Endothelial cell of hepatic sinusoid (primary cell): ENCODE data around the gene TXNDC16.

Experiments used
- in situ Hi-C: cut with HindIII; loops from 2 replicates; pipeline ENCODE4 v1.10.0; 2017; ENCODE audit warnings: low sequenced_read_pairs

The TXNDC16 gene

DNA sequence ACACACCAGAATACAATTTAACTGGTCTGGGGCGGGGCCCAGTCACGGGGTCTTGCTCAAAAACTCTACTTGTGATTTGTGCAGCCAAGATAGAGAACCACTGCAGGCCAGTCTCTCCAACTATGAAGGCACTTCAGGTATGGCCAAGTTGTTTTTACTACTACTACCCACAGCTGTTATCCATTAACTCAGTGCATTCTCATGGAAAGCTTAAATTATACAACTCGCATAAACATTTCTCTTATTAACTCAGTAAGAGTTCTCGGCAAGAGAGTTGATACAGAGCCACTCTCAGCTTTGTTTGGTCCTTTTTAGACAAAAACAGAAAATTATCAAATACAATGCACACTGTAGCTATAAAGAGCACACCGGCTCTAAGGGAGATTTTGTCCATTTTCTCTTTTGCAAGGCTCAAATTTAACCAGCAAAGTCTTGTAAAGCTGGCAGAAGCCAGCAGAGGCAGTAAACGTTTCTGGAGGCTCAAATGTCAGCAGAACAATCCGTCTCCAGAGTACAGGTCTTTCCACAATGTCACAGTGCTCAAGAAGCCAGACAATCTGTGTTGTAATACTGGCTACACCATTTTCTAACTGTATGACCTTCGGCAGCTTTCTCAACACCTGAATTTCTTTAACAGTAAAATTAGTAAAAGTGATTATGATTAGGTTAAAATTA is 152.2 kb downstream of the TXNDC16 start:
- in situ Hi-C loops: loop anchor here (5.0 kb wide), 1 partner anchor 42 kb away; no protein-coding TSS in a partner anchor

DNA sequence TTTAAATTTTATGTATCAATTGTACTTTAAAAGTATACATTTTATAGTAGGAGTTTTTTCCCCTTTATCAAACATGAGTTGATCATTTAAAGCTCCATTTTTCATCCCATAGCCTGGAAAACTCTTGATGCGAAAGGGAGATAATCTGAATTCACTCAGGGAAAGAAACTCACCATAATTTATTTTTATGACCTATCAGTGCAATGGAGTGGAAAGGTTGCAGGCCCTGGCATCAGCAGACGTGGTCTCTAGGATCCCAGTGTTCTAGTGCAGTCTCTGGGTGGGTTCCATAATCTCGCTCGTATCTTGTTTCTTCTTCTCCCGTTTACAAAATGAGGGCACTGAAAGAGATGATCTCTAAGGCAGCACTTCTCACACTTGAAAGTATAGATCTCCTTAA is 153.2 kb downstream of the TXNDC16 start:
- in situ Hi-C loops: no loop called here

DNA sequence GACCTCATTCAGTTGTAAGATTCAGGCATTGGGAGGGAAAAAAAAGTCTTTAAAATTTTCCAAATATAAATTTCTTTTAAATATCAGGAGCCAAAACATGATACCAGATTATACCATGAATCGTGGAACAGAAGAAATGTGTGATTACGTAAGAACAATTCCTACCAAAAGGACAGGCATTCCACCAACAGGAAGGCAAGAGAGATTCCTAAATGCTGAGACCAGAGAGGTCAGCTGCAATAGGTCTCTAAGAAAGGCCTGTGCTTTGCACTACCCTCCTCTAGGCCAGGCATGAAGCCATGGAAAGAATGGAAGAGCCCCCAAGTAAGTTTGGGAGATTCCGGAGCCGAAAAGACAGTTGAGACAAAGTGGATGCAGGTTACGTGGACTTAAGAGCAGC is 154.5 kb downstream of the TXNDC16 start:
- in situ Hi-C loops: no loop called here

DNA sequence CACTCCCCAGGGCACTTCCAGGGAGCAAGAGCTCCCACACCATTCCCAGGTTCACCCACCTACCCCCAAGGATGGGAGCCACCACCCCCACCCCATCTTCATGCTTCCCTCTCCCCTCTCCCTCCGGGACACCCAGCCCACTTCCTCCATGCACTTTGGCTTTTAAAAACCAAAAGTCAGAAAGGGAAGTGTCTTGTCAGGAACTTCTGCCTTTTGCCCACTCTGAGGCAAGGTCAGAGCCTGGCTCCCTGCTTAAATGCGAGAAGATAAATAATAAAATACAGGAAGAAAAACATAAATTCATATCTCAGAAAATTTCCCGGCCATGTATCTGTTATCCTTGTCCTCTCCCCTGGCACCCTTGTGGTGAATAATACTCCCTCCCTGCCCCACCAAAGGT is 156.6 kb downstream of the TXNDC16 start:
- in situ Hi-C loops: no loop called here

GRCh38 chr14:52391881-52392615 is 160.3 kb downstream of the TXNDC16 start:
- in situ Hi-C loops: no loop called here
